CD4-positive, alpha-beta T cell (primary cell): Measurements from ENCODE around the gene DCLRE1A. TPM values are rescaled to one million over a fixed set of nuclear protein-coding genes. Genes with fewer than 3 reads are reported as not detected.

Experiments
- ATAC-seq: fragments of 200-7000 bp; cut with Tn5 transposase; one replicate; pipeline ENCODE4 v1.10.0; 2022; ENCODE audit warnings: mild to moderate bottlenecking; ENCODE audit not compliant: poor library complexity
- CTCF ChIA-PET: fragments of 350-600 bp; sonication (Branson Sonifier 250); formaldehyde crosslinking; loops from one replicate; lab custom pipeline; 2021; ENCODE audit warnings: antibody characterized with exemption, inconsistent platforms; lab: Charles Lee
- POLR2A ChIA-PET: fragments of 350-600 bp; sonication (Branson Sonifier 250); formaldehyde crosslinking; loops from one replicate; lab custom pipeline; 2021; ENCODE audit warnings: antibody characterized with exemption, inconsistent platforms; lab: Charles Lee
- DNase-seq, 14 experiments: peaks; one replicate each; pipeline ENCODE4 v3.0.0-alpha.2; 2013 to 2020; ENCODE audit warnings: mixed read lengths in 2 of 14
- H3K27ac ChIP-seq, 2 donors: one replicate each; pipeline versions ENCODE4 v1.5.1 to v1.7.0; 2013; ENCODE audit warnings: low read length in 2 of 2, low read depth in 1 of 2, mild to moderate bottlenecking in 1 of 2
- H3K27me3 ChIP-seq, 2 experiments: 1 replicate in 1 of 2; 2 replicates in 1 of 2; pipeline versions ENCODE4 v1.6.1 to v1.7.0; 2013; ENCODE audit warnings: low read length in 2 of 2, control low read depth in 1 of 2, mild to moderate bottlenecking in 1 of 2, moderate library complexity in 1 of 2; ENCODE audit not compliant: insufficient read depth in 2 of 2, control insufficient read depth in 1 of 2
- H3K36me3 ChIP-seq: one replicate; pipeline ENCODE4 v1.6.1; 2013; ENCODE audit warnings: low read length, control low read depth; ENCODE audit not compliant: insufficient read depth
- H3K4me1 ChIP-seq: one replicate; pipeline ENCODE4 v1.6.1; 2013; ENCODE audit warnings: low read length, control low read depth; ENCODE audit not compliant: insufficient read depth
- H3K4me3 ChIP-seq: one replicate; pipeline ENCODE4 v1.5.1; 2013; ENCODE audit warnings: mild to moderate bottlenecking, low read length, moderate library complexity
- H3K9me3 ChIP-seq, 2 experiments: 1 replicate in 1 of 2; 2 replicates in 1 of 2; pipeline versions ENCODE4 v1.6.1 to v1.7.0; 2013; ENCODE audit warnings: low read length in 2 of 2, mild to moderate bottlenecking in 2 of 2, control low read depth in 1 of 2, moderate library complexity in 1 of 2; ENCODE audit not compliant: control insufficient read depth in 1 of 2, insufficient read depth in 1 of 2
- H3K27ac Mint-ChIP-seq: one replicate; pipeline ENCODE4 v1.8.0; 2020; ENCODE audit warnings: mixed read lengths
- H3K27me3 Mint-ChIP-seq: one replicate; pipeline ENCODE4 v1.8.0; 2021; ENCODE audit warnings: mixed read lengths
- H3K36me3 Mint-ChIP-seq: one replicate; pipeline ENCODE4 v1.8.0; 2021; ENCODE audit warnings: low read depth, mixed read lengths
- H3K4me1 Mint-ChIP-seq: one replicate; pipeline ENCODE4 v1.8.0; 2021; ENCODE audit warnings: low read depth, mixed read lengths
- H3K4me3 Mint-ChIP-seq: one replicate; pipeline ENCODE4 v1.8.0; 2020; ENCODE audit warnings: mild to moderate bottlenecking, mixed read lengths
- H3K9me3 Mint-ChIP-seq: one replicate; pipeline ENCODE4 v1.8.0; 2020; ENCODE audit warnings: mixed read lengths
- intact Hi-C, 2 experiments: fragments of 100-400 bp; cut with DNase I in 1 of 2; cut with micrococcal nuclease in 1 of 2; formaldehyde crosslinking; loops; one replicate each; pipeline versions ENCODE4 v1.15.1 to v1.9.0; 2023 to 2025; cut with DNase I, micrococcal nuclease
- total RNA-seq, 174 experiments: library from RNA in 2 of 174; stranded (reverse) in 2 of 174; gene quantifications; one replicate each; pipeline ENCODE4 v1.2.3 and lab custom pipeline; 2021 to 2026
- TF ChIP-seq, protein P1 (sequence below): fragments of 200-600 bp; IDR thresholded peaks from one replicate; pipeline ENCODE4 v1.8.0; 2022; ENCODE audit warnings: antibody characterized with exemption, mild to moderate bottlenecking

Gene DCLRE1A
- total RNA-seq, 2 experiments from 2014 or later: 0.36 to 0.47 TPM

DNA sequence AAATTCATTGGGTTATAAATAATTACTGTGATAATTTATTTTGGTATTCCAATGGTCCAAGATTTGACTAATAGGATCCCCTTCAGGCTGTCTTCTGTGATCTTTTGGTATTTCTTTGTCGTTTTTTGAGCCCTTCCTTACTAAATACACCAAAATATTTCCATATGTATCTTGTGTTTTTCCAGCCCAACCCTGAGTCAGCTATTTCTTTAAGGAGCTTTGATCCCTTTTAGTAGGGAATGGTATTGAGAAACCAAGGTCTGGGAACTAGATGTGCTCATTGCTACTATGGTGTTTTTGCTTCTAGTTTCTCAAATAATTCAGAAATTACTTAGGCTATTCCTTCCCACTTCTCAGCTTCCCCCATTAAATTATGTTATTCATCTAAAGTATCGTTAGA is 15.9 kb upstream of the DCLRE1A start:
- Histone ChIP-seq H3K36me3 (peaks cover 2% of the 10 kb centered on the region), H3K4me1 (no peaks in the 10 kb centered on the region), H3K4me3 (no peak overlapping the region), H3K27ac (no peak overlapping the region), H3K27me3 (no peaks in the 10 kb centered on the region), H3K9me3 (peaks cover 0 to 9% of the 10 kb centered on the region in 2 experiments)
- CTCF ChIA-PET: no interaction called here
- Mint-ChIP-seq H3K4me3 (no peak overlapping the region), H3K27ac (no peak overlapping the region), H3K9me3 (peaks cover 12% of the 10 kb centered on the region), H3K27me3 (no peaks in the 10 kb centered on the region), H3K4me1 (peaks cover 22% of the 10 kb centered on the region), H3K36me3 (peaks cover 57% of the 10 kb centered on the region)
- no peak for DNase-seq
- ATAC-seq: no peak
- TF ChIP-seq, protein P1, sequence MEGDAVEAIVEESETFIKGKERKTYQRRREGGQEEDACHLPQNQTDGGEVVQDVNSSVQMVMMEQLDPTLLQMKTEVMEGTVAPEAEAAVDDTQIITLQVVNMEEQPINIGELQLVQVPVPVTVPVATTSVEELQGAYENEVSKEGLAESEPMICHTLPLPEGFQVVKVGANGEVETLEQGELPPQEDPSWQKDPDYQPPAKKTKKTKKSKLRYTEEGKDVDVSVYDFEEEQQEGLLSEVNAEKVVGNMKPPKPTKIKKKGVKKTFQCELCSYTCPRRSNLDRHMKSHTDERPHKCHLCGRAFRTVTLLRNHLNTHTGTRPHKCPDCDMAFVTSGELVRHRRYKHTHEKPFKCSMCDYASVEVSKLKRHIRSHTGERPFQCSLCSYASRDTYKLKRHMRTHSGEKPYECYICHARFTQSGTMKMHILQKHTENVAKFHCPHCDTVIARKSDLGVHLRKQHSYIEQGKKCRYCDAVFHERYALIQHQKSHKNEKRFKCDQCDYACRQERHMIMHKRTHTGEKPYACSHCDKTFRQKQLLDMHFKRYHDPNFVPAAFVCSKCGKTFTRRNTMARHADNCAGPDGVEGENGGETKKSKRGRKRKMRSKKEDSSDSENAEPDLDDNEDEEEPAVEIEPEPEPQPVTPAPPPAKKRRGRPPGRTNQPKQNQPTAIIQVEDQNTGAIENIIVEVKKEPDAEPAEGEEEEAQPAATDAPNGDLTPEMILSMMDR: no peak
- intact Hi-C loops: no loop called here
- POLR2A ChIA-PET: no interaction called here

- ChIA-PET POLR2A (no interaction called here), CTCF (no interaction called here)
- Histone ChIP-seq H3K4me3 (no peak overlapping the region), H3K36me3 (peaks cover 2% of the 10 kb centered on the region), H3K27me3 (no peaks in the 10 kb centered on the region), H3K9me3 (peaks cover 0 to 9% of the 10 kb centered on the region in 2 experiments), H3K4me1 (no peaks in the 10 kb centered on the region), H3K27ac (no peak overlapping the region)
- no peak for ATAC-seq
- Mint-ChIP-seq H3K9me3 (peaks cover 9% of the 10 kb centered on the region), H3K4me3 (no peak overlapping the region), H3K27ac (no peak overlapping the region), H3K27me3 (no peaks in the 10 kb centered on the region), H3K36me3 (peaks cover 61% of the 10 kb centered on the region), H3K4me1 (peaks cover 13% of the 10 kb centered on the region)
- DNase-seq: no peak
- TF ChIP-seq, protein P1: no peak
- intact Hi-C loops: no loop called here
Measured at GRCh38 chr10:113867904-113868303, 14.0 kb upstream of the DCLRE1A start.

DNA sequence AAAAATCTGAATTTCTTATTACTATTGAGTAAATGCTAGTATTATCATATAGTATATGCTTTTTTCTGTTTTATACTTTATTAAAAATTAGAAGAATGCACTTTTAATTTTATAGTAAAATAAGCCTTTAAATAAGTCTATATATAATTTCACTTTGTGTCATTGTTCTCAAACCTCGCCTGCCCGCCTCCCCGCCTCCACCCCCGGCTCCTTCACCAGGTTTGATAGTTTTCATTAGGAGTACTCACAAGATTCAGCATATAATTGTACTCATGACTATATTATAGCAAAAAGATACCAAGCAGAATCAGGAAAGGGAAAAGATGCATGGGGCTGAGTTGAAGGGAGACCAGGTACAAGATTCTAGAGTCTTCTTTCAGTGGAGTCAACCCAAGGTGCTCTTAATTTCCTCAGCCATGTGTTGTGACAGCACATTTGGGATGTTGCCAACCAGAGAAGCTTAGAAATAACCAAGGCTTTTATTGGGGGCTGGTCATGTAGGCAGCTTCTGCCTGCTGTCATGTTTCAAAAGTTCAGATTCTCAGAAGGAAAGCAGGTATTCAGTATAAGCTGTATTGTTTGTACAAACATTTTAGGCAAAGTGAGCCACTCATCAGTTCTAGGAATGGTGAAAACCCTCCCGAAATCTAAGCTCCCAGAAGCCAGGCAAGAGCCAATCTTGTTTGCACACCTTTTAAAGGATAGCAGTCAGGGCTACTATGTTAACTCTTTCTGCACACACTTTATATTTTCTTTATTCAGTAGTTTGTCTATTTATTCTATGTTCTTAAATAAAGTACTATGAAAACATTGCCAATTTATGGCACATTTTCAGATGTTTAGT is 12.9 kb upstream of the DCLRE1A start:
- no peak for ATAC-seq
- no peaks in the 10 kb centered on the region for H3K27me3 Mint-ChIP-seq
- no peaks in the 10 kb centered on the region for H3K36me3 ChIP-seq
- TF ChIP-seq, protein P1: no peak
- H3K4me3 ChIP-seq: no peak overlapping the region
- no peak overlapping the region for H3K4me3 Mint-ChIP-seq
- CTCF ChIA-PET: no interaction called here
- H3K9me3 ChIP-seq: no peaks in the 10 kb centered on the region
- no peaks in the 10 kb centered on the region for H3K4me1 ChIP-seq
- no peak overlapping the region for H3K27ac ChIP-seq
- peaks cover 63% of the 10 kb centered on the region for H3K36me3 Mint-ChIP-seq
- peaks cover 5% of the 10 kb centered on the region for H3K9me3 Mint-ChIP-seq
- no peaks in the 10 kb centered on the region for H3K27me3 ChIP-seq
- DNase-seq: no peak
- intact Hi-C loops: no loop called here
- POLR2A ChIA-PET: no interaction called here
- H3K4me1 Mint-ChIP-seq: peaks cover 13% of the 10 kb centered on the region
- no peak overlapping the region for H3K27ac Mint-ChIP-seq
